Uterus (tissue), 2 donors: Measurements from ENCODE around the gene CFTR.

Source experiments
- CTCF ChIP-seq, 4 experiments: fragments of 200-600 bp in 2 of 4; fragments of 450-650 bp in 2 of 4; sonication (generic) in 2 of 4; IDR thresholded peaks; one replicate each; pipeline ENCODE4 v1.5.1; 2016 to 2019; ENCODE audit warnings: antibody characterized with exemption in 4 of 4, mild to moderate bottlenecking in 2 of 4, moderate library complexity in 1 of 4
- POLR2A ChIP-seq, 2 donors: fragments of 450-650 bp; IDR thresholded peaks; one replicate each; pipeline ENCODE4 v1.6.1; 2016; ENCODE audit warnings: antibody characterized with exemption in 2 of 2, mild to moderate bottlenecking in 1 of 2, moderate library complexity in 1 of 2

DNA sequence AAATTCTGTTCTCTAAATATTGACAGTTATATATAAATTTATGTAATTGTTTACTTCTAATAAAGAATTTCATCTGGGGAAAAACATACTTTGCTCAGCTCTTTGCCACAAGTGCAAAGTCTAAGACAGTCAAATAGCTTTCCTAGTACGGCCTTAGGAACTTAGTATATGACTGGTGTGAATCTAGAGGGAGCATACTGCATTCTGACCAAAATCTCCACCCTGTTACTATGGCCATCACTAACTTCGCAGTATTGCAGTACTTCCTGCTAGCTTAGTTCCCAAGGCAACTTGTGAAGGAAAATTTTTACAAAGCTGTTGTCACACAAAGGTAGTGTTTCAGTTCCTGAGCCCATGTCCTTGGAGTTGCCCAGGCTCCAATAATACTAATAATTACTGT, 181.5 kb downstream of the CFTR start:
- no peak for TF ChIP-seq CTCF (IDR thresholded peaks at IDR 0.05)
- TF ChIP-seq POLR2A (IDR thresholded peaks at IDR 0.05), result no peak
